ENCODE results near the gene OAS2. TPM values are rescaled to one million over a fixed set of nuclear protein-coding genes. Genes with fewer than 3 reads are reported as not detected.

OAS2 gene
- polyA plus RNA-seq, 2 of the 4 experiments (the other 2 are of a cell fraction): 0.05 to 0.19 TPM

DNA sequence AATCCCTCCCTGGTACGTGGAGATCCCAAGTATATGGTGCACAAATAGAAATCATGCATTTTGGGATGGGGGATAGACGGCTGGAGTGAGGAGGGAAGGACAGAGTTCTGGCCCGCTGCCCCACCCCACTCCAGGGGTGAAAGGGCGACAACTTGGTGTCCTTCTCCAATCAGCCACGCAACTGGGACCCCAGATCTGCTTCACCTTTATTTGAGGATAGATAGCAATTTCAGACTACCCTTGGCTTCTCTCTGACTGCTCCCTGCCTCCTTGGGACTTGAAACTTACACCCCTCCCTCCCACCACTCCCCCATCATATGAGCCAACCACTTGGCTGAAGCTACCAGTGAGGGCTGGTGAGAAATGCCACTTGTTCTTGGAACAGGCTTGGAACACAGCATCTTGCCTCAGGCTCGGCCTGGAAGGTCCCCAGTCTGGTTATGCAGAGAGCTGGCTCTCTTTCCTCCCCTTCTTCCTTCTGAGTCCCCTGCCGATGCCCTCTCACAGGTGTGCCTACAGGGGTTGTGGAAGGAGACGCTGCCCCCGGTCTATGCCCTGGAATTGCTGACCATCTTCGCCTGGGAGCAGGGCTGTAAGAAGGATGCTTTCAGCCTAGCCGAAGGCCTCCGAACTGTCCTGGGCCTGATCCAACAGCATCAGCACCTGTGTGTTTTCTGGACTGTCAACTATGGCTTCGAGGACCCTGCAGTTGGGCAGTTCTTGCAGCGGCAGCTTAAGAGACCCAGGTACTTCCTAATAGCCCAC is 31.9 kb upstream of the OAS2 start:
- TF ChIP-seq CBX8 (IDR thresholded peaks at IDR 0.05) (no peak), RNF2 (IDR thresholded peaks at IDR 0.05; ENCODE audit: borderline replicate concordance, low read depth) (no peak)
- TF ChIP-seq, protein P1, sequence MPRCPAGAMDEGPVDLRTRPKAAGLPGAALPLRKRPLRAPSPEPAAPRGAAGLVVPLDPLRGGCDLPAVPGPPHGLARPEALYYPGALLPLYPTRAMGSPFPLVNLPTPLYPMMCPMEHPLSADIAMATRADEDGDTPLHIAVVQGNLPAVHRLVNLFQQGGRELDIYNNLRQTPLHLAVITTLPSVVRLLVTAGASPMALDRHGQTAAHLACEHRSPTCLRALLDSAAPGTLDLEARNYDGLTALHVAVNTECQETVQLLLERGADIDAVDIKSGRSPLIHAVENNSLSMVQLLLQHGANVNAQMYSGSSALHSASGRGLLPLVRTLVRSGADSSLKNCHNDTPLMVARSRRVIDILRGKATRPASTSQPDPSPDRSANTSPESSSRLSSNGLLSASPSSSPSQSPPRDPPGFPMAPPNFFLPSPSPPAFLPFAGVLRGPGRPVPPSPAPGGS (IDR thresholded peaks at IDR 0.05): no peak
- no peaks in the 10 kb centered on the region for H3K9me3 ChIP-seq
- ChIA-PET CTCF (interaction anchor here (1.1 kb wide), 1 partner anchor 12 kb away, joined by 3 read pairs; no protein-coding TSS in a partner anchor), POLR2A (no interaction called here)
- 93% methylated on average over 14 of the region's 14 CpGs for WGBS (ENCODE audit: missing lambda C conversion rate)
- DNase-seq (ENCODE audit: low read depth in 1 of 2, low spot score in 1 of 2): no peak
- no peak overlapping the region for H3K4me2 ChIP-seq
- no peak for ATAC-seq
- H3K27ac ChIP-seq: no peak overlapping the region
- no peaks in the 10 kb centered on the region for H3K4me1 ChIP-seq
- FAIRE-seq: no peak
- H3K4me3 ChIP-seq: no peak overlapping the region

- TF ChIP-seq KDM1A (IDR thresholded peaks at IDR 0.05; ENCODE audit: low read depth): 0 out of 2 replicates have a peak, but pooled peaks have one; percentile 60
- no peak for TF ChIP-seq FOXS1 (CRISPR knock-in tag; IDR thresholded peaks at IDR 0.05)
- TF ChIP-seq POLR2A (IDR thresholded peaks at IDR 0.05; ENCODE audit: low read length): no peak
- TF ChIP-seq, protein P2, sequence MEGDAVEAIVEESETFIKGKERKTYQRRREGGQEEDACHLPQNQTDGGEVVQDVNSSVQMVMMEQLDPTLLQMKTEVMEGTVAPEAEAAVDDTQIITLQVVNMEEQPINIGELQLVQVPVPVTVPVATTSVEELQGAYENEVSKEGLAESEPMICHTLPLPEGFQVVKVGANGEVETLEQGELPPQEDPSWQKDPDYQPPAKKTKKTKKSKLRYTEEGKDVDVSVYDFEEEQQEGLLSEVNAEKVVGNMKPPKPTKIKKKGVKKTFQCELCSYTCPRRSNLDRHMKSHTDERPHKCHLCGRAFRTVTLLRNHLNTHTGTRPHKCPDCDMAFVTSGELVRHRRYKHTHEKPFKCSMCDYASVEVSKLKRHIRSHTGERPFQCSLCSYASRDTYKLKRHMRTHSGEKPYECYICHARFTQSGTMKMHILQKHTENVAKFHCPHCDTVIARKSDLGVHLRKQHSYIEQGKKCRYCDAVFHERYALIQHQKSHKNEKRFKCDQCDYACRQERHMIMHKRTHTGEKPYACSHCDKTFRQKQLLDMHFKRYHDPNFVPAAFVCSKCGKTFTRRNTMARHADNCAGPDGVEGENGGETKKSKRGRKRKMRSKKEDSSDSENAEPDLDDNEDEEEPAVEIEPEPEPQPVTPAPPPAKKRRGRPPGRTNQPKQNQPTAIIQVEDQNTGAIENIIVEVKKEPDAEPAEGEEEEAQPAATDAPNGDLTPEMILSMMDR (IDR thresholded peaks at IDR 0.05): no peak
- H3K27ac ChIP-seq: no peak overlapping the region
- no peak overlapping the region for H3K4me2 ChIP-seq
- WGBS (ENCODE audit: missing lambda C conversion rate): 2% methylated on average over 1 of the region's 1 CpG
- ATAC-seq (no peak), DNase-seq (ENCODE audit: low read depth in 1 of 2, low spot score in 1 of 2) (no peak), FAIRE-seq (no peak)
- CTCF ChIA-PET: no interaction called here
- H3K4me3 ChIP-seq: no peak overlapping the region
- H3K9me3 ChIP-seq: no peaks in the 10 kb centered on the region
- POLR2A ChIA-PET: no interaction called here
- no peaks in the 10 kb centered on the region for H3K4me1 ChIP-seq
These were observed 31.0 kb upstream of the OAS2 start for GRCh38 chr12:112947314-112947713.

DNA sequence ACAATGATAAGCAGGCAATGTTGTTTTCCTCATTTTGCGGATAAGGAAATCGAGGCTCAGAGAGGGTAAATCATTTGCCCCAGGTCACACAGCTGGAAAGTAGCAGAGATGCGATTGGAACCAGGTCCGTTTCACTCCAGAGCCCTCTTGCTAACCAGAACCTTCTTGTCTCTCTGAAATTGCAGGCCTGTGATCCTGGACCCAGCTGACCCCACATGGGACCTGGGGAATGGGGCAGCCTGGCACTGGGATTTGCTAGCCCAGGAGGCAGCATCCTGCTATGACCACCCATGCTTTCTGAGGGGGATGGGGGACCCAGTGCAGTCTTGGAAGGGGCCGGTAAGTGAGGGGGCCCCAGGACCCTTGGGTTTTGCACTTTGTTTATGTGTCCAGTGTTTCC is 30.6 kb upstream of the OAS2 start:
- FAIRE-seq (no peak), DNase-seq (ENCODE audit: low read depth in 1 of 2, low spot score in 1 of 2) (no peak), ATAC-seq (no peak)
- no peaks in the 10 kb centered on the region for H3K4me1 ChIP-seq
- no peak overlapping the region for H3K4me3 ChIP-seq
- no peaks in the 10 kb centered on the region for H3K9me3 ChIP-seq
- ChIA-PET POLR2A (no interaction called here), CTCF (interaction anchor here (0.8 kb wide), 1 partner anchor 17 kb away, joined by 3 read pairs; no protein-coding TSS in a partner anchor)
- no peak overlapping the region for H3K4me2 ChIP-seq
- no peak overlapping the region for H3K27ac ChIP-seq
- no peak for TF ChIP-seq PHF8 (IDR thresholded peaks at IDR 0.05; ENCODE audit: borderline replicate concordance, low read depth)
- no peak for TF ChIP-seq BHLHE40 (IDR thresholded peaks at IDR 0.05; ENCODE audit: low read depth, low read length)
- TF ChIP-seq FOSB (CRISPR knock-in tag; IDR thresholded peaks at IDR 0.05): no peak
- TF ChIP-seq ZC3H11A (IDR thresholded peaks at IDR 0.05): no peak
- no peak for TF ChIP-seq HEYL (CRISPR knock-in tag; IDR thresholded peaks at IDR 0.05)
- TF ChIP-seq EP300 (IDR thresholded peaks at IDR 0.05): no peak
- TF ChIP-seq HOXA7 (CRISPR knock-in tag; IDR thresholded peaks at IDR 0.05): no peak
- no peak for TF ChIP-seq NR3C1 (IDR thresholded peaks at IDR 0.05)
- no peak for TF ChIP-seq CHD2 (IDR thresholded peaks at IDR 0.05; ENCODE audit: low read length, partially characterized antibody)
- no peak for TF ChIP-seq RCOR1 (IDR thresholded peaks at IDR 0.05; ENCODE audit: low read depth, low read length)
- no peak for TF ChIP-seq KDM5A (IDR thresholded peaks at IDR 0.05)
- no peak for TF ChIP-seq HMGXB4 (CRISPR knock-in tag; IDR thresholded peaks at IDR 0.05; ENCODE audit: borderline replicate concordance)
- WGBS (ENCODE audit: missing lambda C conversion rate): 95% methylated on average over 5 of the region's 5 CpGs

Measured in A549 (cell line).